ENCODE results near the gene TCEANC2.

TCEANC2 gene

GRCh38 chr1:54107131-54107530 is 53.7 kb downstream of the TCEANC2 start:
- Histone ChIP-seq H3K4me1 (ENCODE audit: control insufficient read depth, insufficient read depth, low read length) (peaks cover 11% of the 10 kb centered on the region), H3K9ac (ENCODE audit: low read depth, low read length) (no peak overlapping the region), H3K4me2 (ENCODE audit: low read length) (no peak overlapping the region), H3K9me3 (replicated peaks; ENCODE audit: low read length) (no peaks in the 10 kb centered on the region), H3K27me3 (ENCODE audit: control insufficient read depth, insufficient read depth, low read length) (no peaks in the 10 kb centered on the region), H3K36me3 (ENCODE audit: insufficient read depth, low read length) (no peaks in the 10 kb centered on the region), H3K4me3 (ENCODE audit: low read length) (no peak overlapping the region)

- Histone ChIP-seq H3K4me1 (ENCODE audit: control insufficient read depth, insufficient read depth, low read length) (peaks cover 11% of the 10 kb centered on the region), H3K4me2 (ENCODE audit: low read length) (no peak overlapping the region), H3K9me3 (replicated peaks; ENCODE audit: low read length) (no peaks in the 10 kb centered on the region), H3K27me3 (ENCODE audit: control insufficient read depth, insufficient read depth, low read length) (no peaks in the 10 kb centered on the region), H3K9ac (ENCODE audit: low read depth, low read length) (no peak overlapping the region), H3K36me3 (ENCODE audit: insufficient read depth, low read length) (no peaks in the 10 kb centered on the region), H3K4me3 (ENCODE audit: low read length) (no peak overlapping the region)
Observed at GRCh38 chr1:54108156-54108555, 54.7 kb downstream of the TCEANC2 start.

- H3K9me3 ChIP-seq (replicated peaks; ENCODE audit: low read length): no peaks in the 10 kb centered on the region
- no peak overlapping the region for H3K4me3 ChIP-seq (ENCODE audit: low read length)
- H3K4me1 ChIP-seq (ENCODE audit: control insufficient read depth, insufficient read depth, low read length): peaks cover 11% of the 10 kb centered on the region
- no peak overlapping the region for H3K4me2 ChIP-seq (ENCODE audit: low read length)
- no peak overlapping the region for H3K9ac ChIP-seq (ENCODE audit: low read depth, low read length)
- H3K36me3 ChIP-seq (ENCODE audit: insufficient read depth, low read length): no peaks in the 10 kb centered on the region
- no peaks in the 10 kb centered on the region for H3K27me3 ChIP-seq (ENCODE audit: control insufficient read depth, insufficient read depth, low read length)
Observed at GRCh38 chr1:54109129-54110090, 56.0 kb downstream of the TCEANC2 start.

GRCh38 chr1:54110996-54111395 is 57.6 kb downstream of the TCEANC2 start:
- Histone ChIP-seq H3K4me3 (ENCODE audit: low read length) (no peak overlapping the region), H3K36me3 (ENCODE audit: insufficient read depth, low read length) (no peaks in the 10 kb centered on the region), H3K9me3 (replicated peaks; ENCODE audit: low read length) (no peaks in the 10 kb centered on the region), H3K4me1 (ENCODE audit: control insufficient read depth, insufficient read depth, low read length) (peaks cover 13% of the 10 kb centered on the region), H3K27me3 (ENCODE audit: control insufficient read depth, insufficient read depth, low read length) (no peaks in the 10 kb centered on the region), H3K9ac (ENCODE audit: low read depth, low read length) (no peak overlapping the region), H3K4me2 (ENCODE audit: low read length) (no peak overlapping the region)

- no peaks in the 10 kb centered on the region for H3K36me3 ChIP-seq (ENCODE audit: insufficient read depth, low read length)
- no peaks in the 10 kb centered on the region for H3K9me3 ChIP-seq (replicated peaks; ENCODE audit: low read length)
- no peak overlapping the region for H3K4me3 ChIP-seq (ENCODE audit: low read length)
- H3K27me3 ChIP-seq (ENCODE audit: control insufficient read depth, insufficient read depth, low read length): no peaks in the 10 kb centered on the region
- H3K4me2 ChIP-seq (ENCODE audit: low read length): no peak overlapping the region
- H3K9ac ChIP-seq (ENCODE audit: low read depth, low read length): no peak overlapping the region
- peaks cover 13% of the 10 kb centered on the region for H3K4me1 ChIP-seq (ENCODE audit: control insufficient read depth, insufficient read depth, low read length)
Observed at GRCh38 chr1:54111624-54112023, 58.2 kb downstream of the TCEANC2 start.

- Histone ChIP-seq H3K4me1 (ENCODE audit: control insufficient read depth, insufficient read depth, low read length) (peaks cover 10% of the 10 kb centered on the region), H3K27me3 (ENCODE audit: control insufficient read depth, insufficient read depth, low read length) (no peaks in the 10 kb centered on the region), H3K4me2 (ENCODE audit: low read length) (no peak overlapping the region), H3K9me3 (replicated peaks; ENCODE audit: low read length) (no peaks in the 10 kb centered on the region), H3K36me3 (ENCODE audit: insufficient read depth, low read length) (no peaks in the 10 kb centered on the region), H3K9ac (ENCODE audit: low read depth, low read length) (no peak overlapping the region), H3K4me3 (ENCODE audit: low read length) (no peak overlapping the region)
Observed at GRCh38 chr1:54112027-54112426, 58.6 kb downstream of the TCEANC2 start.

GRCh38 chr1:54112705-54113368 is 59.4 kb downstream of the TCEANC2 start:
- no peak overlapping the region for H3K4me3 ChIP-seq (ENCODE audit: low read length)
- no peaks in the 10 kb centered on the region for H3K27me3 ChIP-seq (ENCODE audit: control insufficient read depth, insufficient read depth, low read length)

GRCh38 chr1:54114001-54114400 is 60.6 kb downstream of the TCEANC2 start:
- no peaks in the 10 kb centered on the region for H3K9me3 ChIP-seq (replicated peaks; ENCODE audit: low read length)
- no peaks in the 10 kb centered on the region for H3K27me3 ChIP-seq (ENCODE audit: control insufficient read depth, insufficient read depth, low read length)
- H3K9ac ChIP-seq (ENCODE audit: low read depth, low read length): no peak overlapping the region
- no peak overlapping the region for H3K4me3 ChIP-seq (ENCODE audit: low read length)
- peaks cover 25% of the 10 kb centered on the region for H3K4me1 ChIP-seq (ENCODE audit: control insufficient read depth, insufficient read depth, low read length)
- no peaks in the 10 kb centered on the region for H3K36me3 ChIP-seq (ENCODE audit: insufficient read depth, low read length)
- no peak overlapping the region for H3K4me2 ChIP-seq (ENCODE audit: low read length)

More at GRCh38 chr1:54112705-54113368, 59.4 kb downstream of the TCEANC2 start:
- no peak overlapping the region for H3K9ac ChIP-seq (ENCODE audit: low read depth, low read length)
- no peaks in the 10 kb centered on the region for H3K9me3 ChIP-seq (replicated peaks; ENCODE audit: low read length)
- H3K4me2 ChIP-seq (ENCODE audit: low read length): no peak overlapping the region
- H3K36me3 ChIP-seq (ENCODE audit: insufficient read depth, low read length): no peaks in the 10 kb centered on the region
- H3K4me1 ChIP-seq (ENCODE audit: control insufficient read depth, insufficient read depth, low read length): peaks cover 13% of the 10 kb centered on the region

- Histone ChIP-seq H3K4me1 (ENCODE audit: control insufficient read depth, insufficient read depth, low read length) (peaks cover 32% of the 10 kb centered on the region), H3K9ac (ENCODE audit: low read depth, low read length) (no peak overlapping the region), H3K36me3 (ENCODE audit: insufficient read depth, low read length) (no peaks in the 10 kb centered on the region)
Observed at GRCh38 chr1:54114955-54115354, 61.5 kb downstream of the TCEANC2 start.

GRCh38 chr1:54115520-54115919 is 62.1 kb downstream of the TCEANC2 start:
- no peak overlapping the region for H3K4me2 ChIP-seq (ENCODE audit: low read length)

More at GRCh38 chr1:54114955-54115354, 61.5 kb downstream of the TCEANC2 start:
- Histone ChIP-seq H3K9me3 (replicated peaks; ENCODE audit: low read length) (no peaks in the 10 kb centered on the region), H3K4me3 (ENCODE audit: low read length) (no peak overlapping the region), H3K4me2 (ENCODE audit: low read length) (no peak overlapping the region), H3K27me3 (ENCODE audit: control insufficient read depth, insufficient read depth, low read length) (no peaks in the 10 kb centered on the region)

GRCh38 chr1:54117815-54118563 is 64.6 kb downstream of the TCEANC2 start:
- peak overlapping the region; percentile 57 for H3K4me2 ChIP-seq (ENCODE audit: low read length)
- H3K4me3 ChIP-seq (ENCODE audit: low read length): peak overlapping the region; percentile 16
- H3K36me3 ChIP-seq (ENCODE audit: insufficient read depth, low read length): no peaks in the 10 kb centered on the region
- peak overlapping the region; percentile 42 for H3K9ac ChIP-seq (ENCODE audit: low read depth, low read length)
- peaks cover 49% of the 10 kb centered on the region for H3K4me1 ChIP-seq (ENCODE audit: control insufficient read depth, insufficient read depth, low read length)
- H3K27me3 ChIP-seq (ENCODE audit: control insufficient read depth, insufficient read depth, low read length): no peaks in the 10 kb centered on the region
- H3K9me3 ChIP-seq (replicated peaks; ENCODE audit: low read length): no peaks in the 10 kb centered on the region

More at GRCh38 chr1:54115520-54115919, 62.1 kb downstream of the TCEANC2 start:
- H3K9me3 ChIP-seq (replicated peaks; ENCODE audit: low read length): no peaks in the 10 kb centered on the region
- no peak overlapping the region for H3K9ac ChIP-seq (ENCODE audit: low read depth, low read length)
- H3K27me3 ChIP-seq (ENCODE audit: control insufficient read depth, insufficient read depth, low read length): no peaks in the 10 kb centered on the region
- no peak overlapping the region for H3K4me3 ChIP-seq (ENCODE audit: low read length)
- H3K36me3 ChIP-seq (ENCODE audit: insufficient read depth, low read length): no peaks in the 10 kb centered on the region
- H3K4me1 ChIP-seq (ENCODE audit: control insufficient read depth, insufficient read depth, low read length): peaks cover 34% of the 10 kb centered on the region

Data from skeletal muscle satellite cell (primary cell).